HEK293T (cell line): ENCODE data around the gene PGBD4.

ENCODE experiments used
- CTCF ChIA-PET: fragments of 350-600 bp; formaldehyde crosslinking; extraction: SDS; loops from one replicate; lab custom pipeline; 2021; ENCODE audit warnings: antibody characterized with exemption, inconsistent platforms; lab: Yijun Ruan, JAX
- POLR2A ChIA-PET: fragments of 350-600 bp; formaldehyde crosslinking; extraction: SDS; loops from one replicate; lab custom pipeline; 2020; ENCODE audit warnings: antibody characterized with exemption, inconsistent platforms; lab: Yijun Ruan, JAX
- DNase-seq: peaks from one replicate; pipeline ENCODE4 v3.0.0; 2012; ENCODE audit warnings: mixed read lengths; ENCODE audit errors: extremely low spot score
- ARNT ChIP-seq: fragments of 450-650 bp; IDR thresholded peaks from 2 replicates; pipeline ENCODE4 v1.6.1; 2017; ENCODE audit warnings: mild to moderate bottlenecking
- BHLHE40 ChIP-seq: fragments of 450-650 bp; IDR thresholded peaks from 2 replicates; pipeline ENCODE4 v1.6.1; 2016; ENCODE audit warnings: mild to moderate bottlenecking, moderate library complexity, borderline replicate concordance
- CTBP1 ChIP-seq: fragments of 450-650 bp; IDR thresholded peaks from 2 replicates; pipeline ENCODE4 v1.6.1; 2016; ENCODE audit warnings: borderline replicate concordance
- ELF4 ChIP-seq: fragments of 450-650 bp; IDR thresholded peaks from 2 replicates; pipeline ENCODE4 v1.6.1; 2017; ENCODE audit warnings: antibody characterized with exemption
- FOXA1 ChIP-seq: fragments of 450-650 bp; IDR thresholded peaks from 2 replicates; pipeline ENCODE4 v1.6.1; 2016; ENCODE audit warnings: mild to moderate bottlenecking
- FOXK2 ChIP-seq: fragments of 450-650 bp; IDR thresholded peaks from 2 replicates; pipeline ENCODE4 v1.6.1; 2016; ENCODE audit warnings: mild to moderate bottlenecking
- FOXM1 ChIP-seq: fragments of 450-650 bp; IDR thresholded peaks from 2 replicates; pipeline ENCODE4 v1.6.1; 2017; ENCODE audit warnings: mild to moderate bottlenecking, borderline replicate concordance
- HDGF ChIP-seq: fragments of 450-650 bp; IDR thresholded peaks from 2 replicates; pipeline ENCODE4 v1.6.1; 2017; ENCODE audit warnings: antibody characterized with exemption, borderline replicate concordance
- L3MBTL2 ChIP-seq: fragments of 450-650 bp; conservative IDR thresholded peaks from 2 replicates; pipeline ENCODE4 v1.6.1; 2016; ENCODE audit warnings: mild to moderate bottlenecking
- LEF1 ChIP-seq: fragments of 450-650 bp; IDR thresholded peaks from 2 replicates; pipeline ENCODE4 v1.6.1; 2017; ENCODE audit warnings: mild to moderate bottlenecking, borderline replicate concordance
- NFRKB ChIP-seq: fragments of 450-650 bp; IDR thresholded peaks from 2 replicates; pipeline ENCODE4 v1.6.1; 2016; ENCODE audit warnings: mild to moderate bottlenecking, moderate library complexity
- SP1 ChIP-seq: fragments of 450-650 bp; IDR thresholded peaks from 2 replicates; pipeline ENCODE4 v1.6.1; 2017
- SUZ12 ChIP-seq: fragments of 450-650 bp; IDR thresholded peaks from 2 replicates; pipeline ENCODE4 v1.6.1; 2016; ENCODE audit warnings: mild to moderate bottlenecking
- TARDBP ChIP-seq: fragments of 450-650 bp; IDR thresholded peaks from 2 replicates; pipeline ENCODE4 v1.6.1; 2016
- ZNF384 ChIP-seq: fragments of 450-650 bp; IDR thresholded peaks from 2 replicates; pipeline ENCODE4 v1.6.1; 2016
- TF ChIP-seq, protein P1 (sequence below): fragments of 450-650 bp; IDR thresholded peaks from 2 replicates; pipeline ENCODE4 v1.6.1; 2016

The PGBD4 gene

DNA sequence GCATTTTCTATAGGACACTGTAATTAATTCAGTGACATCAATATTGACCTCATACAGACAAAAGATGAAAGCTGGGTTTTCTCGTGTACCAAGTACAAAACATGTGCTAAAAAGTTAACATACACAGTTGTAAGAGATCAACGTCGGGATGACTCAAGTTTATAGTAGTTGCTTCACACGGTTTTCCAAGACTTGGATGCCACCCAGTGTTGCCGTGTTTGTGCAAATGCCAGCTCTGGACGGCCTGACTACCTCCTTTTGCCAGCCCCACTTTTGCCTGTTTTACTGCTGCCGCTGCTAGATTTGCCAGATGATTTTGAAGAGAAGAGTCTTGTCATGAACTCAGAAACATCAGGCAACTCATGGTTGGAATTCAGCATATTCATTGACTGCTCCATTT is 17.8 kb upstream of the PGBD4 start:
- POLR2A ChIA-PET = no interaction called here

DNA sequence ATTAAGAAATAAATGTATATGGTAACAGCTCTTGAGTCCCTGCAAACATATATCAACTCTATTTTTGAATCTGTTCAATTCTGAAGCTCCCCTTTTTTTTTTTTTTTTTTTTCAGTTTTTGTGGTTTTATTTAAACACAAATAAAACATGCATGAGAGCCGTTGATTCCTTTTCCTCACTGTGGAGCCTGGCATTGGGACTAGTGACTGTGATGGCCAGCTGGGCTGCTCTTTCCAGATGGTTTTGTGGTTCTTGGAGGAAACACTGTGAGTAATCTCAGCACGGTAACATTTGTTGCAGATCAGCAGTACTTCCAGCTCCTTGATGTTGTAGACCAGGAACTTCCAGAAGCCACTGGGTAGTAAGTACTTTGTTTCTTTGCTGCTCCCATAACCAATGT is 16.1 kb upstream of the PGBD4 start:
- ChIA-PET CTCF (no interaction called here), POLR2A (no interaction called here)
- DNase-seq = no peak
- no peak for TF ChIP-seq HDGF
- no peak for TF ChIP-seq LEF1
- no peak for TF ChIP-seq ARNT

More for the DNA sequence above, 17.8 kb upstream of the PGBD4 start:
- CTCF ChIA-PET = no interaction called here
- no peak for TF ChIP-seq NFRKB
- no peak for TF ChIP-seq CTBP1
- no peak for TF ChIP-seq SUZ12
- TF ChIP-seq FOXA1 = no peak
- no peak for TF ChIP-seq SP1
- TF ChIP-seq TARDBP = no peak
- TF ChIP-seq L3MBTL2 = no peak
- TF ChIP-seq FOXM1 = no peak
- no peak for DNase-seq

DNA sequence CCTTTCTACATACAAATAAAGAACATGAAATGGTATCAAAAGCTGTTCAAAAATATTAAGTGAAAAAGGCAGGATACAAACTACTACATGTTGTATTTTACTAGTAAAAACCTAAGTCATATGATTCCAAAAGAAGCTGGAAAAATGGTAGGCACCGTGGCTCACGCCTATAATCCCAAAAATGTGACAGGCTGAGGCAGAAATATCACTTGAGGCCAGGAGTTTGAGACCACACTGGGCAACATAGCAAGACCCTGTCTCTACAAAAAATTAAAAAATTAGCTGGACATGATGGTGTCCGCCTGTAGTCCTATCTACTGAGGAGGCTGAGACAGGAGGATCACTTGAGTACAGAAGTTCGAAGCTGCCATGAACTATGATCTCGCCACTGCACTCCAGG is 2.0 kb upstream of the PGBD4 start:
- CTCF ChIA-PET = interaction anchor here (0.8 kb wide), 1 partner anchor 10 kb away, joined by 3 read pairs; no protein-coding TSS in a partner anchor
- TF ChIP-seq FOXM1 = no peak
- TF ChIP-seq, protein P1, sequence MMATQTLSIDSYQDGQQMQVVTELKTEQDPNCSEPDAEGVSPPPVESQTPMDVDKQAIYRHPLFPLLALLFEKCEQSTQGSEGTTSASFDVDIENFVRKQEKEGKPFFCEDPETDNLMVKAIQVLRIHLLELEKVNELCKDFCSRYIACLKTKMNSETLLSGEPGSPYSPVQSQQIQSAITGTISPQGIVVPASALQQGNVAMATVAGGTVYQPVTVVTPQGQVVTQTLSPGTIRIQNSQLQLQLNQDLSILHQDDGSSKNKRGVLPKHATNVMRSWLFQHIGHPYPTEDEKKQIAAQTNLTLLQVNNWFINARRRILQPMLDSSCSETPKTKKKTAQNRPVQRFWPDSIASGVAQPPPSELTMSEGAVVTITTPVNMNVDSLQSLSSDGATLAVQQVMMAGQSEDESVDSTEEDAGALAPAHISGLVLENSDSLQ = no peak
- TF ChIP-seq L3MBTL2 = no peak
- TF ChIP-seq SP1 = no peak
- no peak for TF ChIP-seq LEF1
- TF ChIP-seq NFRKB = no peak
- no peak for TF ChIP-seq ARNT
- TF ChIP-seq BHLHE40 = no peak
- TF ChIP-seq HDGF = no peak
- no peak for DNase-seq
- POLR2A ChIA-PET = interaction anchor here (1.3 kb wide), 1 partner anchor 110 kb away, joined by 3 read pairs; the partner anchor contains the start of gene KATNBL1

DNA sequence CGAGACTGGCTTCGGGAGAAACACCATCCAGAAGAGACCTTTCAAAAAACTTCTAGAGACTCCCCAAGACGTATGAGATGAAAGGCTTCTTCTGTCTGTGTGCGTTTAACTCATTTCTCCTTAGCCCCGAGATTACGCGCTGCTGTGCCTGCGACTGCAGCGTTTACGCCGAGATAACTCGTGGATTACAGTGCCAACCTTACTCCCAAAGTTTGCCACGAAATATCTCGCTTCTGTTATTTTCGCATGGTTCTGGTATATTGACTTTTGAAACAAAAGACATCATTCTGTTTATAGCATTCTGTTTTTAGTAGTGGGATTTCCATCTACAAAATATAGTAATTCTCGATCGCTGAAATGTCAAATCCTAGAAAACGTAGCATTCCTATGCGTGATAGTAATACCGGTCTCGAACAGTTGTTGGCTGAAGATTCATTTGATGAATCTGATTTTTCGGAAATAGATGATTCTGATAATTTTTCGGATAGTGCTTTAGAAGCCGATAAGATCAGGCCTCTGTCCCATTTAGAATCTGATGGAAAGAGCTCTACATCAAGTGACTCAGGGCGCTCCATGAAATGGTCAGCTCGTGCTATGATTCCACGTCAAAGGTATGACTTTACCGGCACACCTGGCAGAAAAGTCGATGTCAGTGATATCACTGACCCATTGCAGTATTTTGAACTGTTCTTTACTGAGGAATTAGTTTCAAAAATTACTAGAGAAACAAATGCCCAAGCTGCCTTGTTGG is 467 bp downstream of the PGBD4 start:
- no peak for DNase-seq
- CTCF ChIA-PET = interaction anchor here (1.0 kb wide), 1 partner anchor 9 kb away, joined by 5 read pairs; no protein-coding TSS in a partner anchor
- POLR2A ChIA-PET = interaction anchor here (0.6 to 2.1 kb wide), 7 partner anchors 19 to 482 kb away, joined by 3 to 8 read pairs (median 3); partner anchors contain the start of genes EMC4, GOLGA8B and KATNBL1
- no peak for TF ChIP-seq HDGF
- peak; percentile 57 for TF ChIP-seq L3MBTL2

DNA sequence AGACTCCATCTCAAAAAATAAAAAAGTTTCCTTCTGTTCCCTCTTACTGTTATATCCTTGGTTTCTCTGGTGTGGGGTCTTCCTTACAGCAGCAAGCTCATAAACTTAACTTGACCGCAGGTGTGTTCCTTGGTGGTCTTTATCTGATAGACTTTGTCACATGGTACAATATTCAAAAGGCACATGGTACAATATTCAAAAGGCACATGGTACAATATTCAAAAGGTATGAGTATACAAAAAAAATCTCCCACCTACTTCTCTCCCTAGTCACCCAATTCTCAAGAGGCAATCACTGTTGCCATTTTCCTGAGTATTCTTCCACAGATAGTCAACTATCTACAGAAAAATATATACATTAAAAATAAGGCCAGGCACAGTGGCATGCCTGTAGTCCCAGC is 4.5 kb downstream of the PGBD4 start:
- CTCF ChIA-PET = no interaction called here

DNA sequence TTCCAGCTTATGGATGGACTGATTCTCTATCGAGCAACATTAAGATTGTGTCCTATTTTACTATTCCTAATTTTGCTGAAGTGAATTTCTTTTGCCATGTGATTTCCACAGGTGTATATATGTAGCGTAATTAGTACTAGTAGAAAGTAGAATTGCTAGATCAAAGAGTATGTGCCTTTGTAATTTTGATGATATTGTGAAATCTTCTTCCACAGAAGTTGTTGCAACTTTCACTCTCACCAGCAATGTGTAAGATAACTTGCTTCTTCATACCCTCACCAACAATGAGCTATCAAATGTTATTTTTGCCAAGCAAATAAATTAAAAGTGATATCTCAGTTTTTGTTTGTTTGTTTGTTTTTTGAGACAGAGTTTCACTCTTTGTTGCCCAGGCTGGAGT is 5.4 kb downstream of the PGBD4 start:
- CTCF ChIA-PET = no interaction called here
- POLR2A ChIA-PET = no interaction called here
- DNase-seq = no peak
- TF ChIP-seq ZNF384 = no peak
- TF ChIP-seq FOXA1 = no peak
- TF ChIP-seq, protein P1 = no peak
- TF ChIP-seq NFRKB = no peak
- no peak for TF ChIP-seq LEF1
- no peak for TF ChIP-seq FOXK2
- no peak for TF ChIP-seq SP1
- no peak for TF ChIP-seq L3MBTL2
- no peak for TF ChIP-seq TARDBP
- no peak for TF ChIP-seq FOXM1
- TF ChIP-seq SUZ12 = no peak

More for the DNA sequence above, 4.5 kb downstream of the PGBD4 start:
- DNase-seq = no peak
- POLR2A ChIA-PET = interaction anchor here (0.6 kb wide), 1 partner anchor 224 kb away, joined by 3 read pairs; no protein-coding TSS in a partner anchor
- TF ChIP-seq CTBP1 (no peak), TARDBP (no peak), ELF4 (no peak), FOXM1 (no peak), L3MBTL2 (no peak), LEF1 (no peak), HDGF (no peak), FOXK2 (no peak), SP1 (no peak), SUZ12 (no peak), ZNF384 (no peak), ARNT (no peak), BHLHE40 (no peak)
- TF ChIP-seq, protein P1 = no peak
